ENCODE data around the gene BCL2L15.
A peak's percentile ranks its signal among the peaks of the same experiment; 100 is the strongest.
"Not testable (repeated sequence)": the region's sequence is repeated elsewhere in the genome, so short reads cannot be mapped to it uniquely, and the experiment has no call there.

Gene BCL2L15

GRCh38 chr1:113871597-113872113 is 15.7 kb downstream of the BCL2L15 start, which contains the start of gene PTPN22:
TSS of gene PTPN22 (minus strand) at chr1:113871712.
- DNase-seq (ENCODE audit: low read depth in 2 of 2) = peak; percentile 52 to 53

- DNase-seq (ENCODE audit: low read depth in 2 of 2) = no peak
Measured at GRCh38 chr1:113870778-113871177, 16.6 kb downstream of the BCL2L15 start.

- no peak for DNase-seq (ENCODE audit: low read depth in 2 of 2)
Measured at GRCh38 chr1:113868387-113869083, 18.8 kb downstream of the BCL2L15 start.

DNA sequence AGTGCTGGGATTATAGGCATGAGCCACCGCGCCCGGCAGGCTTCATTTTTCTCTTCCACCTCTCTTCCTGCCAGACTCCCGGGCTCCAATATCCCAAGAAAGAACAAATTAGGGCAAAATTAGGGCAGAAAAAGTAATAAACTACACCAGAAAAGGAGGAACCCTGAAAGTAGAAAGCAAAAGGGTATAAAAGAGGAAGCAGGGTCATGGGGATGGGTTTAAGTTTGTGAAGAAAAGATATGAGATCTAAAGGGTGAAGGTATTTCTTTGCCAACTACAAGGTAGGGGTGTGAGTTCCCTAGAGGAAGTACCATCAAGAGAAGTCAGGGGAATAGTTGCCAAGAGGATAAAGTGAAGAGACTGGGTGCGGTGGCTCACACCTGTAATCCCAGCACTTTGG is 25.7 kb downstream of the BCL2L15 start:
- no peak for DNase-seq (ENCODE audit: low read depth in 2 of 2)

DNA sequence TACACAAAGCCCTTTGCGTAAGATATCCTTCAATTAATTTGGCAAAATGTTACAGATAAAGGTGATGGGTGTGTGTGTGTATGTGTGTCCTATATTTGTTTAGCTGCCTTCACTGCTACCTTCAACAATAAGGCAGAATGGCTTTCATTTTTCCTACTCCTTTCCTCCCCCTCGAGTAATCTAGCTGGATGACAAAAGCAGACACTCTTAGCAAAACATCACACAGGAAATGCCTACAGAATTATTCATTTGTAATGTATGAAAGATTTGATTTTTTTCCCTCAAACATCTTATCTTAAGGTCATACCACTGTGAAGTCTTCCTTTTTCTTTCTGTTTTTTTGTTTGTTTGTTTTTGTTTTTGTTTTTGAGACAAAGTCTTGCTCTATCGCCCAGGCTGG is 26.5 kb downstream of the BCL2L15 start:
- DNase-seq (ENCODE audit: low read depth in 2 of 2) = no peak

DNA sequence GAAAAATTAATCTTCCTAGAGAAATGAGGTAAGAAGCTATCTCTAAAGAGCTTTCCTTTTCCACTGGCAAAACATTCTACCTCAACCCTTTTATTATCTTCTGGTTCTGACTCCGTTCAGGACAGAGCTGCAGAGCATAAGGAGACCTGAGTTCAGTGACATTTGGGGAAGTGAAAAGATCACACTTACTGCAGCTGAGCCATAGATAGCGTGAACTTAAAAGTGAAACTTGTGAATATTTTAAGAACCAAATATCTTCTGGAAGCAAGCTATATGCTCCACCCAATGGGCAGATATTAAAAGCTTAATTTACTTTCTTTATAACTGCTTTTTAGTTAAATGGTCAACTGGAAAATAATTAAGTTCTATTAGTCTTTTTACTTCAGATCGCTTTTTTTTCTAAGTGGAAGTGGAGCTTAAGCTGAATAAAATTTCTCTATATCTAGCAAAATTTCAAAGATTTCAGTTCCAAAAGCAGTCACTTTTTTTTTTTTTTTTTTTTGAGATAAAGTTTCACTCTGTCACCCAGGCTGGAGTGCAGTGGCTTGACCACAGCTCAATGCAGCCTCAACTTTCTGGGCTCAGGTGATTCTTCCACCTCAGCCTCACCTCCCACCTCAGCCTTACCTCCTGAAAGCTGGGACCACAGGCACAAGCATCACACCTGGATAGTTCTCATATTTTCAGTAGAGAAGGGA is 27.8 kb downstream of the BCL2L15 start:
- no peak for DNase-seq (ENCODE audit: low read depth in 2 of 2)

- DNase-seq (ENCODE audit: low read depth in 2 of 2) = no peak
Measured at GRCh38 chr1:113858982-113859381, 28.4 kb downstream of the BCL2L15 start.

DNA sequence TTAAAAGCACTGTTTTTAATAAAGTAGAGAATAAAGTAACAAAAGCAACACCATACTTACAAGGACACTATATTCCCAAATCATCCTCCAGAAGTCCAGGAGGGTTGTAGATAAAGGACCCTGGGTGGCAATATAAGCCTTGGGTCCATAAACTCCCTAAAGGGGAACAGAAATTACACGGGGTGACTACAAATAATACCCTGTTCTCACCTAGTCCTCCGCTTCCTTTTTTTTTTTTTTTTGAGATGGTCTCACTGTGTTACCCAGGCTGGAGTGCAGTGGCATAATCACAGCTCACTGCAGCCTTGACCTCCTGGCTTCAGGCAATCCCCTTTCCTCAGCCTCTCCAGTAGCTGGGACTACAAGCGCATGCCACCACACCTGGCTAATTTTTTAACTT is 29.0 kb downstream of the BCL2L15 start:
- no peak for DNase-seq (ENCODE audit: low read depth in 2 of 2)

DNA sequence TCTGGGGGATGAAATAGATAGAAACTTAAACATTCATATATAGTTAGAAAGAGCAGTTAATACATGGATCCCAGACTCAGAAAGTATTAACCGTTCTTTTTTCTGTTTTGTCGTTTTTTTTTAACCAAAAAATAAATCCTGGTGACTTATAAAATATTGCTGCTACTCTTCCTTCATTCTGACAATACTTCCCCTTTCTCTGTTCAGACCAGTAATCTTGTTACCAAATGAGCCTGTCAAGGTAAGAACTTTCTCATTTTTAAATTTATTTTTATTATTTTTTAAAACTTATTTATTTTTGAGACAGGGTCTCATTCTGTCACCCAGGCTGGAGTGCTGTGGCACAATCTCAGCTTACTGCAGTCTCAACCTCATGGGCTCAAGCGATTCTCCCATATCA is 29.6 kb downstream of the BCL2L15 start:
- no peak for DNase-seq (ENCODE audit: low read depth in 2 of 2)

- DNase-seq (ENCODE audit: low read depth in 2 of 2) = no peak
Measured at GRCh38 chr1:113856401-113856790, 31.0 kb downstream of the BCL2L15 start.

DNA sequence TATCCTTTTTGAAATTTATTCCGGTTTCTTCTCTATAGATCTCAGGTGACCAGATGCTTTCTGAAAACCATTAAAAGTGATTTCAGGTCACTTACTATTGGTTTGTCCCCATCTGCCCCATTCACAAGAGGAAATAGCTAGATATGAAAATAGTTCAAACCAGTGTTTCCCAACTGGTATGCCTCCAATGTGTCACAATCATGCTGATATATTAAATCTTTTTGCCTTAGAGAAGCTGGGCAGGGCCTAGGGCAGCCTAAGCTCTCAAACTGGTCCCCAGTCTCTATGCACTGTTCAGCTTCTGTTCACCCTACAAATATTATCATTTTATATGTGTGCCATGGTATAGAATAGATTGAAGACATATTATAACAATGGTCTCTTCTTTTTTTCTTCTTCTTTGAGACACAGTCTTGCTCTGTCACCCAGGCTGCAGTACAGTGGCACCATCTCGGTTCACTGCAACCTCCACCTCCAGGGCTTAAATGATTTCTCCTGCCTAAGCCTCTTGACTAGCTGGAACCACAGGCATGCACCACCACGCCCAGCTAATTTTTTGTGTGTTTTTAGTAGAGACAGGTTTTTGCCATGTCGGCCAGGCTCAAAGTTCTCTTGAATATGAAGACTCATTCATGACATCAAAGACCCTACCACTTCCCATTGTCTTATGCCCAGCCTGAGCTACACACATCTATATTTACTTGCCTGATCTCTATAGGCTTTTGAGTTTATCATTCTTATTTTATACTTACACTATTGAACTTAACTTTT is 31.6 kb downstream of the BCL2L15 start:
- DNase-seq (ENCODE audit: low read depth in 2 of 2) = no peak

DNA sequence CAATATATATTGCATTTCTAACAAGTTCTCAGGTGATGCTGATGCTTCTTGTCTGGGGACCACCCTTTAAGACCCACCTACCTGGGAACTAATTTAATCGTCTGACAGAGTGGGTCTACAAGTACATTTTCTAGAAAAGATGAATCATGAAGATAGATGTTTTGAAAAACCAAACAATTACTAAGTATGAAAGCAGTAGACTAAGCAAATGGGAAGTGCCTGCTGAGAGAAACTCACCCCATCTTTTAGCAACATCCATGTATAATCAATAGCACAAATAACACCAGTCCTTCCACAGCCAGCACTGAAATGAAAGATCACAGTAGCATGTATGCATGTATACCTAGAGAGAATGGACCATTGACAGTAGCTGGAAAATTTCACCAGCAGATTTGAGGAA is 33.1 kb downstream of the BCL2L15 start:
- DNase-seq (ENCODE audit: low read depth in 2 of 2) = no peak

DNA sequence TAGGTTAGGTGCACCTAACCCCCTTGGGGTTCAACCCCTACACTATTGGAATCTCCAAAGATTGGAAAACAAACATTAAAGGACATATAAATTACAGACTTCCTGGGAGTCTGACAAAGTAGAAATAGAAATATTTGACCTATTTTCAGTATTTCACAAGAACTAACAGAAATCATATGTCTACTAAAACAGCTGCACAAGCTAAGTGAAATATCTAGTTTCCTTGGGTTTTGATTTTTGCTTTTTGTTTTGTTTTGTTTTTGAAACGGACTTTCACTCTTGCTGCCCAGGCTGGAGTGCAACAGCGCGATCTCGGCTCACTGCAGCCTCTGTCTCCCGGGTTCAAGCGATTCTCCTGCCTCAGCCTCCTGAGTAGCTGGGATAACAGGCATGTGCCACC is 34.7 kb downstream of the BCL2L15 start:
- not testable (repeated sequence) for DNase-seq (ENCODE audit: low read depth in 2 of 2)

- no peak for DNase-seq (ENCODE audit: low read depth in 2 of 2)
Measured at GRCh38 chr1:113850127-113850796, 37.1 kb downstream of the BCL2L15 start.

DNA sequence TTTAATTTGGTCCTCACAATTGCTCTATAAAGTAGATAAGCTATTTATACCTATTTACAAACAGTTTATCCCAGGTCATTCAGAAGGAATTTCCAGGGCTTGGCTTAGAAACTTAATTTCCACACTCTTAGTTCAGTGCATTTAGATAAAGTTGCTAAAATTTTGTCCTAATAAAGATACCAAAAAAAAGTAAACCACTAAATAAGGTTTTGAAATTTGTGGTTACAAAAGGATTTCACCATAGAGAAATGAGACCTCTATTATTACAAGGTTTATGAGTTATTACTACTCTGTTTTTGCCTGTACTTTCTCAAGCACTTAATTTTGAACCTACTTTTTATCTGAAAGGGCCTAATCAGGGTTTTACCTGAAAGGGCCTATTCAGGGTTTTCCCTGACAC is 38.3 kb downstream of the BCL2L15 start:
- DNase-seq (ENCODE audit: low read depth in 2 of 2) = no peak

- DNase-seq (ENCODE audit: low read depth in 2 of 2) = no peak
Measured at GRCh38 chr1:113846391-113847035, 40.9 kb downstream of the BCL2L15 start.

DNA sequence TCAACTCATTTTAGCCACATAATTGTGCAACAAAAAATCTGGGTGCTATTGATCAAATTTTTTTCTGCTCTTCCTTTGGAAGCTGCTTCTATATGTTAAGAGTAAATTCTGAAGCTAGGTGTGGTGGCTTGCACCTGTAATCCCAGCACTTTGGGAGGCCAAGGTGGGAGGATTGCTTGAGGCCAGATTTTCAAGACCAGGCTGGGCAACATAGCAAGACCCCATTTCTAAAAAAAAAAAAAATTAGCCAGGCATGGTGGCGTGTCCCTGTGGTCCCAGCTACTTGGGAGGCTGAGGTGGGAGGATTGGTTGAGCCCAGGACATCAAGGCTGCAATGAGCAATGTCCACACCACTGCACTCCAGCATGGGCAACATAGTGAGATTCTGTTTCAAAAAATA is 50.8 kb downstream of the BCL2L15 start:
- no peak for DNase-seq (ENCODE audit: low read depth in 2 of 2)

- DNase-seq (ENCODE audit: low read depth in 2 of 2) = peak in 1 of 2 donors; percentile 33
Measured at GRCh38 chr1:113835686-113836290, 51.6 kb downstream of the BCL2L15 start.

GRCh38 chr1:113834716-113835115 is 52.7 kb downstream of the BCL2L15 start:
- DNase-seq (ENCODE audit: low read depth in 2 of 2) = no peak

All from activated CD4-positive, alpha-beta T cell treated with anti-CD3 and anti-CD28 coated beads for 24 hours (primary cell).